Left ventricle myocardium inferior (tissue), 1 donor: ENCODE results near the gene FLT1. TPM values are rescaled to one million over a fixed set of nuclear protein-coding genes. Genes with fewer than 3 reads are reported as not detected.

Source experiments
- DNase-seq: peaks from one replicate; pipeline ENCODE4 v3.0.0-alpha.2; 2020
- H3K27ac ChIP-seq: fragments of 200-600 bp; replicated peaks from 2 replicates; pipeline ENCODE4 v1.8.0; 2021
- H3K27me3 ChIP-seq: fragments of 200-600 bp; 2 replicates; pipeline ENCODE4 v1.8.0; 2021; ENCODE audit warnings: low read depth
- H3K36me3 ChIP-seq: fragments of 200-600 bp; 2 replicates; pipeline ENCODE4 v1.8.0; 2021
- H3K4me1 ChIP-seq: fragments of 200-600 bp; 2 replicates; pipeline ENCODE4 v1.8.0; 2021
- H3K4me3 ChIP-seq: fragments of 200-600 bp; 2 replicates; pipeline ENCODE4 v1.8.0; 2021; ENCODE audit warnings: mild to moderate bottlenecking, moderate library complexity
- H3K9me3 ChIP-seq: fragments of 200-600 bp; replicated peaks from 2 replicates; pipeline ENCODE4 v1.8.0; 2021
- intact Hi-C: fragments of 100-400 bp; cut with micrococcal nuclease; formaldehyde crosslinking; loops from one replicate; pipeline ENCODE4 v1.11.0; 2022
- total RNA-seq: library from RNA; stranded (reverse); fragmentation: NEBNext Ultra II Directional; extraction: Animal tissue kit (Norgen Biotek cat#: 25700); gene quantifications from one replicate; pipeline ENCODE4 v1.2.1, GENCODE V29; 2021
- TF ChIP-seq, protein P1 (sequence below): fragments of 200-600 bp; IDR thresholded peaks from 2 replicates; pipeline ENCODE4 v1.8.0; 2021; ENCODE audit warnings: antibody characterized with exemption, mild to moderate bottlenecking, borderline replicate concordance
- donor health status: DM: no; HTN: yes; CAD: no; lungs with severe emphysema.

The FLT1 gene
- total RNA-seq, 1 donor from 2014 or later = 40.7 TPM

DNA sequence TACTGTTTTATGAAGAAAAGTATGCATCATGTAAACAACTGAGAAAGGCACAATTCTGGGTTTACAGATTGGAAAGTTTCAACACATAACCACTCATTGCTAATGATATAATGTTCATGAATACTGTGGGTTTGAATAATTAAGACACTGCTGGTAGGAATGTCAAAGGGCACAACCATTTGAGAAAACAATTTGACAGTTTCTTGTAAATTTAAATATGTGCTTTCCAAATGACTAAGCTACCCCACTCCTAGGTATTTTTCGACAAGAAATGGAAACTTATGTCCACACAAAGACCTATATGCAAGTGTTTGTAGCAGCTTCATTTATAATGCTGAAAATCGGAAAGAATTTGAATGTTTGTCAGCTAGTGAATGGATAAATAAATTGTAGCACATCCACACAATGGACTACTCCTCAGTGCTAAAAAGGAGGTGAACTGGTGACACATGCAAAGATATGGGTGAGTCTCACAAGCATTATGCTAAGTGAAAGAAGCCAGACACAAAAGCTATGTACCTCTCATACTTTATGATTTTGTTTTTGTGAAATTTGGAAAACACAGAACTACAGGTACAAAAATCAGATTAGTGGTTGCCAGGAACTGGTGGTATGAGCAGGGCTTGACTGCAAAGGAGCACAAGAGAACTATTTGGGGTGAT, 44.8 kb upstream of the FLT1 start:
- intact Hi-C loops = no loop called here
- Histone ChIP-seq H3K4me3 (no peak overlapping the region), H3K27ac (no peak overlapping the region), H3K36me3 (no peaks in the 10 kb centered on the region), H3K9me3 (peaks cover 9% of the 10 kb centered on the region), H3K4me1 (no peaks in the 10 kb centered on the region), H3K27me3 (peaks cover 1% of the 10 kb centered on the region)
- TF ChIP-seq, protein P1, sequence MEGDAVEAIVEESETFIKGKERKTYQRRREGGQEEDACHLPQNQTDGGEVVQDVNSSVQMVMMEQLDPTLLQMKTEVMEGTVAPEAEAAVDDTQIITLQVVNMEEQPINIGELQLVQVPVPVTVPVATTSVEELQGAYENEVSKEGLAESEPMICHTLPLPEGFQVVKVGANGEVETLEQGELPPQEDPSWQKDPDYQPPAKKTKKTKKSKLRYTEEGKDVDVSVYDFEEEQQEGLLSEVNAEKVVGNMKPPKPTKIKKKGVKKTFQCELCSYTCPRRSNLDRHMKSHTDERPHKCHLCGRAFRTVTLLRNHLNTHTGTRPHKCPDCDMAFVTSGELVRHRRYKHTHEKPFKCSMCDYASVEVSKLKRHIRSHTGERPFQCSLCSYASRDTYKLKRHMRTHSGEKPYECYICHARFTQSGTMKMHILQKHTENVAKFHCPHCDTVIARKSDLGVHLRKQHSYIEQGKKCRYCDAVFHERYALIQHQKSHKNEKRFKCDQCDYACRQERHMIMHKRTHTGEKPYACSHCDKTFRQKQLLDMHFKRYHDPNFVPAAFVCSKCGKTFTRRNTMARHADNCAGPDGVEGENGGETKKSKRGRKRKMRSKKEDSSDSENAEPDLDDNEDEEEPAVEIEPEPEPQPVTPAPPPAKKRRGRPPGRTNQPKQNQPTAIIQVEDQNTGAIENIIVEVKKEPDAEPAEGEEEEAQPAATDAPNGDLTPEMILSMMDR = no peak
- no peak for DNase-seq

- peaks cover 5% of the 10 kb centered on the region for H3K27me3 ChIP-seq
- H3K4me1 ChIP-seq = no peaks in the 10 kb centered on the region
- no peak overlapping the region for H3K27ac ChIP-seq
- DNase-seq = no peak
- intact Hi-C loops = no loop called here
- no peak overlapping the region for H3K4me3 ChIP-seq
- H3K9me3 ChIP-seq = peaks cover 9% of the 10 kb centered on the region
- no peaks in the 10 kb centered on the region for H3K36me3 ChIP-seq
- TF ChIP-seq, protein P1 = no peak
These were observed 44.0 kb upstream of the FLT1 start for GRCh38 chr13:28538932-28539331.

DNA sequence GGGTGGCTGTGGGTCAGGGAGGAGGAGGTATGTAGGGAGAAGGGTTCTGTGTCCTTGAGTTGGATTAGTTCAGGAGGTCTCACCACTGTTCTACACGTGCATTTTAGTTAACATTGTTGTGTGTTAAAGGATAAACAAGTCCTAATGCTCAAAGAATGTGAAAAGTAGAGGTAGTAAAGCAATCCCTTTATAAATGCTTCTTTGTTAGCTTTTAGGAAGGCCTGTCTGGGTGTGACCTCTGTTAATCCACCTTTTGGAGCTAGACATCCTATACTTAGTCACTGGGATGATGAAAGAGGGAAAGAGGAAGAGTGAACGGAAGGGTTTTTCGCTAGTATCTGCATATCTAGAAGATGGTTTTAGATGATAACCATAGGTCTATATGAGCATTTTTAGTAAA, 42.2 kb upstream of the FLT1 start:
- H3K4me3 ChIP-seq = no peak overlapping the region
- no peaks in the 10 kb centered on the region for H3K36me3 ChIP-seq
- no peaks in the 10 kb centered on the region for H3K9me3 ChIP-seq
- intact Hi-C loops = no loop called here
- no peak overlapping the region for H3K27ac ChIP-seq
- peaks cover 8% of the 10 kb centered on the region for H3K4me1 ChIP-seq
- no peak for DNase-seq
- TF ChIP-seq, protein P1 = no peak
- H3K27me3 ChIP-seq = peaks cover 18% of the 10 kb centered on the region

DNA sequence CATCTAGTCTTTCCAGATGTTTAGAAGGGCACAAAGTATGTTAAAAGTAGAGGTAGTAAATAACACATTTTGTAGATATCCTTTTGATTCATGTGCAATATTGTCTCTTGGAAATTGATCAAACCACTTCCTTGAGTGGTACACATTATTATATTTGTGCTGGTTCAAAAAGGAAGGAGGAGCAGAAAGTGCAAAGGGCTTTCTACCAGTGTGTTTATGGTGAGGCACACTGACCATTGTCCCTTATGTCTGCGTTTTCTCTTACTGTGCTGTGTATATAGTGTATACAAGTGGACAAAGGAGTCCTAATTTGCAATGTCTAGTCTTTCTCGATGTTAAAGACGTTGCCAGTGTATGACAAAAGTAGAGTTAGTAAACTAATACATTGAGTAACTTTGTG, 41.4 kb upstream of the FLT1 start:
- Histone ChIP-seq H3K36me3 (no peaks in the 10 kb centered on the region), H3K9me3 (no peaks in the 10 kb centered on the region), H3K4me1 (peaks cover 15% of the 10 kb centered on the region), H3K27ac (no peak overlapping the region), H3K27me3 (peaks cover 26% of the 10 kb centered on the region), H3K4me3 (no peak overlapping the region)
- no peak for DNase-seq
- intact Hi-C loops = no loop called here
- TF ChIP-seq, protein P1 = no peak

- DNase-seq = no peak
- H3K4me3 ChIP-seq = no peak overlapping the region
- H3K4me1 ChIP-seq = peaks cover 22% of the 10 kb centered on the region
- H3K9me3 ChIP-seq = no peaks in the 10 kb centered on the region
- TF ChIP-seq, protein P1 = no peak
- peaks cover 33% of the 10 kb centered on the region for H3K27me3 ChIP-seq
- intact Hi-C loops = no loop called here
- no peak overlapping the region for H3K27ac ChIP-seq
- H3K36me3 ChIP-seq = no peaks in the 10 kb centered on the region
These were observed 40.8 kb upstream of the FLT1 start for GRCh38 chr13:28535734-28536133.
